Hindlimb muscle (tissue), 1 donor: ENCODE measurements around the gene SMG1. TPM values are rescaled to one million over a fixed set of nuclear protein-coding genes. Genes with fewer than 3 reads are reported as not detected.
"Not testable (repeated sequence)": the region's sequence is repeated elsewhere in the genome, so short reads cannot be mapped to it uniquely, and the experiment has no call there.

Experiments used
- DNase-seq: peaks from one replicate; pipeline ENCODE4 v3.0.0-alpha.2; 2013
- polyA plus RNA-seq: library from polyadenylated mRNA; unstranded; fragments of 120-200 nt; gene quantifications from one replicate; pipeline ENCODE4 v1.2.1, GENCODE V29; 2013; ENCODE audit not compliant: insufficient read length

SMG1 gene
- polyA plus RNA-seq, 1 donor = 48.5 TPM

- DNase-seq = no peak
Observed at GRCh38 chr16:18932243-18932987, 6.2 kb upstream of the SMG1 start.

- no peak for DNase-seq
Observed at GRCh38 chr16:18931756-18932155, 5.5 kb upstream of the SMG1 start.

- not testable (repeated sequence) for DNase-seq
Observed at GRCh38 chr16:18930095-18930494, 3.9 kb upstream of the SMG1 start.

DNA sequence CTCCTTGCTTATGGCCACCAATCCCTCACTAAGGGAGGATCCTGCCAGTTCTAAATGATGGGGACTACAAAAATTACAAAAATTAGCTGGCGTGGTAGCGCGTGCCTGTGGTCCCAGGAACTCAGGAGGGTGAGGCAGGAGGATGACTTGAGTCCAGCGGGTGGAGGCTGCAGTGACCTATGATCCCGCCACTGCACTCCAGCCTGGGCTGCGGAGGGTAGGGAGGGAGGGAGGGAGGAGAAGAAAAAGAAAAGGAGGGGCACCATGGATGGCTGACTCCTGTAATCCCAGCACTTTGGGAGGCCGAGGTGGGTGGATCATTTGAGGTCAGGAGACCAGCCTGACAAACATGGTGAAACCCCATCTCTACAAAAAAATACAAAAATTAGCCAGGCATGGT lies 1.9 kb upstream of the SMG1 start:
- not testable (repeated sequence) for DNase-seq

GRCh38 chr16:18925215-18925985 lies 808 bp downstream of the SMG1 start:
- DNase-seq = peak; percentile 23

GRCh38 chr16:18923935-18924334 lies 2.3 kb downstream of the SMG1 start:
- DNase-seq = not testable (repeated sequence)

DNA sequence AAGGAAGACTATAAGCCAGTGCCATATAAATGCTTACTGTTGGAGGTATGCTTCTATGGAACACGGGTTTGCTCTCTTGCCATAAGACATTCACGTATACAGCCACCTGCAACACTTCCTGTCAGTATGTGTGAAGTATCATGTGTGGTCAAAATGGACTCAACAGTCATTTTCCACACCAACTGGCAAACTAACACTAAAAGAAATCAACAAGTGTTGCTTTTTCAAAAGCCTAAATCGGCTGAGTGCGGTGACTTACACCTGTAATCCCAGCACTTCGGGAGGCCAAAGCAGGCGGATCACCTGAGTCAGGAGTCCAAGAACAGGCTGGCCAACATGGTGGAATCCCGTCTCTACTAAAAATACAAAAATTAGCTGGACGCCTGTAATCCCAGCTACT lies 3.1 kb downstream of the SMG1 start:
- not testable (repeated sequence) for DNase-seq

DNA sequence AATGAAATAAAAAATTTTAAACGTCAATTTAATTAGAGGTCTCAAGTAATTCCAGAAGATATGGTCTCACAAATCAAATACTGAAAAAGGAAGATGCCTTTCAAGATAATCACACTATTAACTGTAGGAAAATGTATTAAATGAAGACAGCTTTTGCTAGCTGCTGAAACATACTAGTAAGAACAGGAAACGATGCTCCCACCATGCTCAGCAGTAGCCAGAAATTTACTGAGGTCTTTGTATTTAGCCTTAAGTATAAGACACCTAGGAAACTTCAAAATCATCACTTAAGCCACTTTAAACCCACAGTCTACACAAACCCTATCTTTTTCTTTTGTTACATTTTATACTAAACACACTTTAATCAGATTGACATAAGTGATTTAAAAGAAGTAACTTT lies 16.6 kb downstream of the SMG1 start:
- not testable (repeated sequence) for DNase-seq

- DNase-seq = not testable (repeated sequence)
Observed at GRCh38 chr16:18908716-18909115, 17.5 kb downstream of the SMG1 start.

GRCh38 chr16:18902778-18903177 lies 23.4 kb downstream of the SMG1 start:
- not testable (repeated sequence) for DNase-seq

- DNase-seq = not testable (repeated sequence)
Observed at GRCh38 chr16:18902044-18902443, 24.2 kb downstream of the SMG1 start.

GRCh38 chr16:18901194-18901593 lies 25.0 kb downstream of the SMG1 start:
- not testable (repeated sequence) for DNase-seq

DNA sequence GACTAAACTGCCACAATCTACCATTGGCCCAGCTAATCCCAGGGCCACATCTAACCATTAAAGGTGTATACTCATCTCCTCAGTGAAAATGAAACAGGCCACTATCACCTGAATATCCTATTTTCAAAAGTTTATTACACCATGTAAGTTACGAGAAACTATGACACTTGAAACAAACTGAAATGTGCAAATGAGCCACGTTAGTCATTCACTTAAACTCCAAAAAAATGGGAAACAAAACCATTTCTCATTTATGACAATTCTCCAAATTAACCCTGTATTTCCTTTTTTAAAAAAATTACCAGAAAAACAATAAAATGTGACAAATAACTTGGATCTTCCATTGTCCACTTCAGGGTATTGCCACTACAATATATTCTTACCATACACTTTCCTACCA lies 41.8 kb downstream of the SMG1 start:
- DNase-seq = not testable (repeated sequence)

DNA sequence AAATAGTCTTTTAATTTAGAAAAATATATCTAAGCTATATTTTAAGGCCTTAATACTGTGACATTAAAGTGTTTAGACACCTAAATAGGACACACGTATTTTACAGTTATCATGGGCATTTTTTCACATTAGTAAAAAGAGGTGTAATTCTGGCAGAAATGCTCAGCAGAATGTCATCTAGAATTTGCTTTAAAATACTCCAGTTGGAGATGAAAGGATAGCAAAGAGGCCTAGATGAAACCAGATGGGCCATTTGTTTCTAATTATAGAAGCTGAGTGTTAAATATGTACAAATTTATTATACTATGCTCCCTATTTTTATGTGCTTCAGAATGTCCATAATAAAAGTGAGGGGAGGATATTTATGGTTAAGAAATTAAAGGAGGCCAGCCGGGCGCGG lies 48.5 kb downstream of the SMG1 start:
- DNase-seq = not testable (repeated sequence)

GRCh38 chr16:18877259-18877658 lies 48.9 kb downstream of the SMG1 start:
- DNase-seq = not testable (repeated sequence)

GRCh38 chr16:18876301-18876700 lies 49.9 kb downstream of the SMG1 start:
- DNase-seq = not testable (repeated sequence)

DNA sequence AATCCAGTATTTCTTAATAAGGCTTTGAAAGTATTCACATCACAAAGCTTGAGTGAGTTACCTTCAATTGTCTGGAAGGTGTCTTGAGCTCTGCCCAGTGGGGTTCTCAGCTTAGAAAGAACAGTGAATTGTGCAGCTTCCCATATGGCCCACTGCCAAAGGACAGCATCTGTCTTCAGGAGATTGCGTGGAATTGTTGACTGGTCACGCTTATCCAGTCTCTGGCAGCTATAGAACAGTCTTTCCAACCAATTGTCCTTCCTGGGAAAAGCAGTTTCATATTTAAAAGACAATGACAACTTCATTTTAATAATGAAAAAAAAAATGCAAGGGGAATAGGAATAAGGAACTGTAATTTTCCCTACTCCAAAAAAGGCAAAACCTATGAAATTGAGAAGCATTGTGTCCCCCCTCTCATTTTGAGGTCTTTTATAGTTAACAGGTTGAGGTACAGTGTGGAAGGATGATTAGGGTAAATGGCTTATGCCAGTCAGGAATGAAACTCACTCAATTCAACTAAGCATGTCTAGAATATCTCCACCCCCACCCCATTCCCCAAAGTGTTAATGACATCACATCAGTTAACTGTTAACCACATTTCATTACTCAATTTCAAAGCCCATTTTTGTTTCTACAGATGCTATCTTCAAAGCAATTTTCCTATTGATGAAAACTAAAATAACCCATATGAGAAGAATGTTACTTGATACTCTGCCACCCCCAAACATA lies 57.0 kb downstream of the SMG1 start:
- peak; percentile 4 for DNase-seq

DNA sequence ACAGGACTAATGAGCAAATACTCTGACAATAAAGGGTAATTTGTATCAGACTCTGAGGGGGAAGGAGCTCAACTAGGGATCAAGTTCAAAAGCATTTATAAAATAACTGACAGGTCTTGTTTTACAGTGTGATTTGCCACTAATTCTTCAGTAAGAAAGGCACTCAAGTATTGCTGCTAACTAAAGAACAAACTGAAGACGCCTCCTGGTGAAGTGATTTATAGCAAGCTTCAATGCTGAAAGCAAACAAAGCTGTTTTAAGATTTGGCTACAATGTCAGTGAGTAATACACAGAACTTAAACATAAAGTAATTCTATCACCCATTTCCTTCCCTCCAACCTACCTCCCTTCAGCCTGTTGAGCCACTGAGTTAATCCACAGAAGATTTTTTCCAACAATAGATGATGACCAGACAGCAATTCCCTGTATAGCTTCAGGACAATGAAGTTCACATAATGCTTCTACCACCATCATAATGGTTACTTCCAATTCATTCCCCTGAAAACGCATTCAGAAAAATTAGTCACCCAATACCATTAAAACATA lies 59.9 kb downstream of the SMG1 start:
- not testable (repeated sequence) for DNase-seq

GRCh38 chr16:18862891-18863290 lies 63.3 kb downstream of the SMG1 start:
- DNase-seq = not testable (repeated sequence)

DNA sequence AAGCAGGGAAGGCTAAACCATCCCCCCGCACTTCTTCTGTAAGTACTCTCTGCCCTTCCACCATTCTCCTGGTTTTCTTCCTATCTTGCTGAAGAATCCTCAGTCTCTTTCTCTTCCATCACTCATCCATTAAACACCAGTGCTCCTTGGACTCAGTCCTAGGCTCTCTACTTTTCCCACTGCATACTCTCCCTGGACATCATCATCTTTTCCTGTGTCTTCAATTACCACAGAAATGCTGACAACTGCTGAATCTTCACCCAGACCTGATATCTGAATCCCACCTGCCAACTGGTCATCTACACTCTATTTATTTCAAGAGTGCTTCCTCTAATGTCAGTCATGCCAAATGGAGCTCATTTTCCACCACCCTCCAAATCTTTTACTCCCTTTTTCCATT lies 71.0 kb downstream of the SMG1 start:
- no peak for DNase-seq

- DNase-seq = no peak
Observed at GRCh38 chr16:18853694-18854093, 72.5 kb downstream of the SMG1 start.

DNA sequence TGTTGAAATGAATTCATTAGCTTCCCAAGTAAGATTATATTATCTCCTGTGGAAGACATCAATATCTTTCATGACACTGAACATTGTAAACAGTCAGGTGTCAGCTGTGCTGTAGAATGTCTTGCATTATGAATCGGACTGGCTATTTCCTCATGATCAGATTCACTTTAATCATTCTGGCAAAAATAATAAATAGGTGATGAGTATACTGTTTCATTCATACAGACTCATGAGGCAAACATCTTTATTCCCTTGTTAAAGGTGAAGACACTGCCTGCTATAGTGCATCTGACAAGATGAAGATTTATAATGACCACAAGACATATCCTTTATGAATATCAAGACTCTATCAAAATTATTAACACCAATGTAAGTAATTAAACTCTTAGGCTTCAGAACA lies 73.6 kb downstream of the SMG1 start:
- no peak for DNase-seq

DNA sequence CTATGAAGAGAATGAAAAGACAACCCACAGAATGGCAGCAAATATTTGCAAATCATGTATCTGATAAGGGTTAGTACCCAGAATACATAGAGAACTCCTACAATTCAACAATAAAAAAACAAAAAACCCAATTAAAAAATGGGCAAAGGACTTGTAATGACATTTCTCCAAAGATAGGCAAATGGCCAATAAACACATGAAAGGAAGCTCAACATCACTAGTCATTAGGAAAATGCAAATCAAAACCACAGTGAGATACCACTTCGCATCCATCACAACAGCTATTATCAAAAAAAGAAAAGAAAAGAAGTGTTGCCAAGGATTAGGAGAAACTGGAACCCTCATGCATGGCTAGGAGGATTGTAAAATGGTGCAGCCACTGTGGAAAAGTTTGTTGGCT lies 79.8 kb downstream of the SMG1 start:
- no peak for DNase-seq
